Suppressor macrophage (primary cell): ENCODE measurements around the gene ZNF391.
"Not testable (repeated sequence)": the region's sequence is repeated elsewhere in the genome, so short reads cannot be mapped to it uniquely, and the experiment has no call there.

Source experiments
- DNase-seq, 4 experiments: peaks; one replicate each; pipeline ENCODE4 v3.0.0-alpha.2; 2020 to 2022
- total RNA-seq, 17 experiments: gene quantifications; one replicate each; lab custom pipeline; 2026; ENCODE audit warnings: mixed read lengths in 6 of 17, inconsistent platforms in 3 of 17; lab: John Stamatoyannopoulos, UW

The ZNF391 gene
- total RNA-seq, result 0 to 3.4 (median 0.21) reads per million in 17 experiments

GRCh38 chr6:27388293-27389197 is at the start of gene ZNF391:
ZNF391 (plus strand) TSS chr6:27388759; CDS start chr6:27400371, 11,612 bp downstream.
- peak; percentile 74 to 82 (median 81) for DNase-seq

GRCh38 chr6:27352850-27353249 is 35.7 kb upstream of the ZNF391 start:
- DNase-seq, result no peak

DNA sequence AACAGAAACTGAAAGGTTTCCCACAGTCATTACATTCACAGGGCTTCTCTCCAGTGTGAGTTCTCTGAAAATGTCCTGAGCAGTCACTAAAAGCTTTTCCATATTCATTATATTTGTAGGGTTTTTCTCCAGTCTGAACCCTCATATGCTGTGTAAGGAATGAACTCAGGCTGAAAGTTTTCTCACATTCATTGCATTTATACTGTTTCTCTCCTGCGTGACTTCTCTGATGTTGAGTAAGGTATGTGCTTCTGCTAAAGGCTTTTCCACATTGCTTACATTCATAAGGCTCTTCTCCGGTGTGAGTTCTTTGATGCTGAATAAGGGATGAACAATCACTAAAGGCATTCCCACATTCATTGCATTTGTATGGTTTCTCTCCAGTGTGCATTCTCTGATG is 29.8 kb upstream of the ZNF391 start:
- no peak for DNase-seq

- DNase-seq, result no peak
Measured at GRCh38 chr6:27359231-27359630, 29.3 kb upstream of the ZNF391 start.

GRCh38 chr6:27368202-27368601 is 20.4 kb upstream of the ZNF391 start:
- no peak for DNase-seq

DNA sequence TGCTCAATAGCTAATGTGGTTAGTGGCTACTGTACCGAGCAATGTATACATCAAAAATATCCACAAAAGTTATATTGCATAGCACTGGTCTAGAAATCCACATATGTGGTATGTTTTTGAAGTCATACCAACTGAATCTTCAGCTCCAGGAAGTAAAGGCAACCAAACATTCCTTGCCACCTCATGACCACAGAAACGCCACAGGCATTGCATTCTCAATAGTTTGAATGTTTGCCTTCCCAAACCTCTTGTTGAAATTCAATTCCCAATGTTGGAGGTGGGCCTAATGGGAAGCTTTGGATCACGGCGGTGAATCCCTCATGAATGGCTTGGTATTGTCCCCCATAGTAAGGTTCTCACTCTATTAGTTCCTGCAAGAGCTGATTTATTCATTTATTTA is 18.2 kb upstream of the ZNF391 start:
- DNase-seq, result no peak

DNA sequence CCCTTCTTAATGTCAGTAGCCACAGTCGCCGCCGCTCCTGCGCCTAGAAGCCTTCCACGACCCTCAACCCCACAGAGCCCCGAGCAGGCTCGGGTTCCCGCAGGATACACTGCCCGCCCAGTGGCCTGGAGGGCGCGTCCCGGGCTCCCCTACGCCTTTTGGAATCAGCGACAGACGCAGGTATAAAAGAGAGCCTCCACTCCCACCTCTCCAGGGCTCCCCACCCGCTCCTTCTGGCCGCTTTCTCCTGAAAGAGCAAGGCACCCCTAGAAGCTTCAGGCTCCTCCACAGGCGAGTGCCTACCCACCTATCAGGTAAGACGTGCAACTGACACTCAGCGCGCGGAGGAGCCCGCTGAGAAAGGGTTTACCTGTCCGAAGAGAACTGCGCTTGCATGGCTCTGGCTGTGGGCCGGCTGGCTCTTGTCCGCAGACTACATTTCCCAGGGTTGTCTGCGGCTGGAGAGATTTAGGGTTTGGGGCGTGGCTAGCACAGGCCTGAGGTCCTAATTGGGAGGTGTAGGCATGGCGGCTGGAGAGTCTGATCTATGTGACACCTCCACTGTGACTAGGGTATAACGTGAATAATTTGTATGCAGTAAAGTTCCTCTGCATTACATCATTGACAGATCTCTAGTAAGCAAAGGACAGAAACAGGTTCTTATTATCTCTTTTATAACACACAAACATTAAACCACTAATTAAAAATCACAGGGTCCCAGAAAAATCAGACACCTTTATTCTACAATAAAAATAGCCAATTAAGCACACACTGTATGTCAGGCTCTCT is 13.5 kb upstream of the ZNF391 start:
- peak; percentile 8 to 55 (median 47) for DNase-seq

GRCh38 chr6:27375613-27376079 is 12.9 kb upstream of the ZNF391 start:
- DNase-seq, result no peak

GRCh38 chr6:27378406-27378805 is 10.2 kb upstream of the ZNF391 start:
- not testable (repeated sequence) for DNase-seq

DNA sequence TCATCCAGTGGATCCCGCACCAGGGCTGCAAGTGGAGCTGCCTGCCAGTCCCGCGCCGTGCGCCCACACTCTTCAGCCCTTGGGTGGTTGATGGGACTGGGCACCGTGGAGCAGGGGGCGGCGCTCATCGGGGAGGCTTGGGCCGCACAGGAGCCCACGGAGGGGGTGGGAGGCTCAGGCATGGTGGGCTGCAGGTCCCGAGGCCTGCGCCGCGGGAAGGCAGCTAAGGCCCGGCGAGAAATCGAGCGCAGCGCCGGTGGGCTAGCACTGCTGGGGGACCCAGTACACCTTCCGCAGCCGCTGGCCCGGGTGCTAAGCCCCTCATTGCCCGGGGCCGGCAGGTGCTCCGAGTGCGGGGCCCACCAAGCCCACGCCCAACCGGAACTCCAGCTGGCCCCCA is 7.6 kb upstream of the ZNF391 start:
- not testable (repeated sequence) for DNase-seq

DNA sequence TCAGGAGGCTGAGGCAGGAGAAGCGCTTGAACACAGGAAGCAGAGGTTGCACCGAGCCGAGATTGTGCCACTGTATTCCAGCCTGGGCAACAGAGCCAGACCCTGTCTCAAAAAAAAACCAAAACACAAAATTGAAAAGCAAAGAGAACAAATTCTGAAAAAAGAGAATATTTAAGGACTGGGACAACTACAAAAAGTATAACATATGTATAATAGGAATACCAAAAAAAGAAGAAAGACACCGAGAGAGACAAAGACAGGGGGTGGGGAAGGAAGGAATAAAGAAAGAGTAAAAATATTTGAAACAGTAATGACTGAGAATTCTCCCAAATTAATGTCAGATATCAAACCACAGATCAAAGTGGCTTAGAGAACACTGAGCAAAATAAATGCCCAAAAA is 5.5 kb upstream of the ZNF391 start:
- no peak for DNase-seq

DNA sequence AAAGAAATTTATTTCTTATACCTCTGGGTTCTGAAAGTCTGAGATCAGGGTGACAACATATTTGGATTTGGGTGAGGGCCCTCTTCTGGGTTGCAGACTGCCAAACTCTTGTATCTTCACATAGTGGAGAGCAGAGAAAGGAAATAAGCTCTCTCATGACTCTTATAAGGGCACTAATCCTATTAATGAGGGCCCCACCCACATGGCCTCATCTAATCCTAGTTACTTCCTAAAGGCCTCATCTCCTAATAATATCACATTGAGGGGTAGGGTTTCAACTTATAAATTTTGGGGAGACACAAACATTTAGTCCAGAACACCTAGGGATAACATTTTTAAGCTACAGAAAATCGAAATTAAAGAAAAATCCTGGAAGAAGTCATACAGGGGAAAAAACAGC is 5.1 kb upstream of the ZNF391 start:
- DNase-seq, result no peak

DNA sequence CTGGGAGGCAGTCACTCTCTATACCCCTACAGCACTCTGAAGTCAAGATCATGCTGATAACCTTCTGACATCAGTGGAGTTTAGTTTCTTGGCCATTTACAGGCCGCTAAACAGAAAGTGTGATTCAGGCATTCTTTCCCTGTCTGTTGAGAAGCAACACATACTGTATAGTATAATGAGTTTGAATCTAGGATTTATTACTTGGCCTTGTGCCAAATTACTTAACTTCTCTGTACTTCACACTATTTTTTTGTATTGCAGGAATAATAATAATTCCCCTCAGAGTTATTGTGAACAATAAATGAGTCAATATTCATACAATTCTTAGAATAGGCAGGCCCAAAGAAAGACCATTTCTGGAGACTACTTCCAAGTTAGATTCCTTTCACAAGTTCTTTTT is 4.1 kb downstream of the ZNF391 start:
- no peak for DNase-seq

GRCh38 chr6:27394073-27394472 is 5.5 kb downstream of the ZNF391 start:
- DNase-seq, result no peak

GRCh38 chr6:27400877-27401642 is 12.5 kb downstream of the ZNF391 start:
- DNase-seq, result no peak

DNA sequence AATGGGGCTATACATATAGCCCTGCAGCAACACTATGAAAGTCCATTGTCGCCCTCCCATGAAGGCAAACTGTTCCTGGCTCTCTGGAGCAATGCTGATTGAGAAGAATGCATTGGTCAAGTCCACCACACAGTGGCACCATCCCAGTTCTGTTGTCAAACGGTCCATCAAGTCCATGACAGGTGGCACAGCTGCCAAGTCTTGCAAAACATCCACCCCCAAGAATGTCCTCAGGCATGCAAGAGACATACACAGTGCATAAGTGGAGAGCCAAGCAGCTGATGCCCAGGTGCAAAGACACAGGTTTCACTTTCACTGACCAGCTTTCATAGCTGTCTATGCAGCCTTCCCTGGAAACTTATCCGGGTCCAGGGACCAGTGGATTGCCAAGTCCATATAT is 17.5 kb downstream of the ZNF391 start:
- no peak for DNase-seq

- no peak for DNase-seq
Measured at GRCh38 chr6:27407153-27407814, 18.7 kb downstream of the ZNF391 start.

- DNase-seq, result no peak
Measured at GRCh38 chr6:27414300-27414699, 25.7 kb downstream of the ZNF391 start.

DNA sequence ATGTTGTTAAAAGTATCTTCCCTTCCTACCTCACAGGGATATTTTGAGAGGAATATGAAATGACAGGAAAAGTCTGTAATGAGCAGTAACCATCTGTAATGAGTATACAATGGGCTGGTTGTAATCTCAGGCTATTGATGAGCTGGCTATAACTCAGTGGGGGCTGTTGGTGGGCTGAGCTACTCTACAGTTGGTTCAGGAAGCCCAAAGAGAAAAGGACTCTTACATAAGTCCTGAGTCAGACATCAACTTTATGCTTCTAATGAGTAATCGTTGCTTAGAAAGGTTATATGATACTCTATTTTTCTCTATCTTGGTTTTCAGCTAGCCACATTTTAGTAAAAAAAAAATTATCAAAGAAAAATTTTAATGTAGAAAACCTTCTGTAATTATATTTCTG is 26.4 kb downstream of the ZNF391 start:
- DNase-seq, result no peak

- no peak for DNase-seq
Measured at GRCh38 chr6:27415898-27416297, 27.3 kb downstream of the ZNF391 start.

GRCh38 chr6:27419363-27419762 is 30.8 kb downstream of the ZNF391 start:
- no peak for DNase-seq
